GM18505 (cell line): ENCODE data around the gene DIAPH3.

Source experiments
- ATAC-seq: cut with Tn5 transposase; IDR thresholded peaks from one replicate; pipeline ENCODE4 v1.9.1; 2021; ENCODE audit not compliant: unreplicated experiment
- POLR2A ChIP-seq: IDR thresholded peaks from 4 replicates; pipeline ENCODE4 v1.6.1; 2011; ENCODE audit warnings: borderline replicate concordance; ENCODE audit not compliant: insufficient read depth, insufficient read length; ENCODE audit errors: extremely low read depth

The DIAPH3 gene

DNA sequence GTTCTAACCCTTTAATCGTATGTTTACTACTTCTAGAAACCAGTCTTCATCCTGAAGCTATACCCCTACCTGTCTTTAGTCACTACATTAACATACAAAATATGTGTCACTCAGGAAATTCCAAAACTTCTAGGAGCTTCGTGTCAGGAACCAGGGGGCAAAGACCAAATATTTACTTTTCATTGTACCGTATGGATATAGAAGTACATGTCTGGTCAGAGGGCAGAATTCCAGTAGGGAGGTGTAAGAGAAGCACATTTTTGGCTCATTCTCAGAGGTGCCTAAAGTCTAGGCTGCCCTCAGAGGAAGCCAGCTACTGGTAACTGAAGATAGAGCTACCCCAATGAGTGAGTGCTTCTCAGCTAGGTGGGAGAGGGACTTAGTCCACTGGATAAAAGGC, 320.7 kb downstream of the DIAPH3 start:
- no peak for TF ChIP-seq POLR2A
- no peak for ATAC-seq

GRCh38 chr13:59842507-59842906, 321.2 kb downstream of the DIAPH3 start:
- no peak for ATAC-seq
- no peak for TF ChIP-seq POLR2A

- ATAC-seq, result no peak
Observed at GRCh38 chr13:59839186-59839585, 324.5 kb downstream of the DIAPH3 start.

DNA sequence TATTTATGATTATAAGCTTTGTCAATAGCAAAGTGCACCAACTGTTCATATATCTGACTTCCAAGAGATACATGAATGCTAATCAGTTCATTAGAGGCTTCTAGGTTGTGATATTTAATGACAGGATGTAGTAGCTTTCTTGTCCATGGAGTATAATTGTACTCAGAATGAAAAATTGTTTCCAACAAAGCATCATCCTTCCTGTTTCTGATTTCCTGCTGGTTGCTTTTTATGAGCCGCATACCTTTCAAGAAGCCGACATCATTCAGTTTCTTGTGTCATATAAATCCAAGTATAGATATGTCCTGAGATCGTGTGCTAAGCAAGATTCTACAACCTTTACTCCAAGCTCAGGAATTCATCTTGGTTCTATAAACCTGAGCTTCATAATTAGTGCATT, 326.6 kb downstream of the DIAPH3 start:
- ATAC-seq, result no peak
- no peak for TF ChIP-seq POLR2A

More at GRCh38 chr13:59839186-59839585, 324.5 kb downstream of the DIAPH3 start:
- TF ChIP-seq POLR2A, result no peak

- no peak for ATAC-seq
- no peak for TF ChIP-seq POLR2A
Observed at GRCh38 chr13:59835569-59835968, 328.2 kb downstream of the DIAPH3 start.

- ATAC-seq, result no peak
- TF ChIP-seq POLR2A, result no peak
Observed at GRCh38 chr13:59834801-59835200, 328.9 kb downstream of the DIAPH3 start.

GRCh38 chr13:59829690-59830089, 334.0 kb downstream of the DIAPH3 start:
- ATAC-seq, result no peak
- TF ChIP-seq POLR2A, result no peak

GRCh38 chr13:59823486-59823885, 340.2 kb downstream of the DIAPH3 start:
- ATAC-seq, result no peak
- no peak for TF ChIP-seq POLR2A

DNA sequence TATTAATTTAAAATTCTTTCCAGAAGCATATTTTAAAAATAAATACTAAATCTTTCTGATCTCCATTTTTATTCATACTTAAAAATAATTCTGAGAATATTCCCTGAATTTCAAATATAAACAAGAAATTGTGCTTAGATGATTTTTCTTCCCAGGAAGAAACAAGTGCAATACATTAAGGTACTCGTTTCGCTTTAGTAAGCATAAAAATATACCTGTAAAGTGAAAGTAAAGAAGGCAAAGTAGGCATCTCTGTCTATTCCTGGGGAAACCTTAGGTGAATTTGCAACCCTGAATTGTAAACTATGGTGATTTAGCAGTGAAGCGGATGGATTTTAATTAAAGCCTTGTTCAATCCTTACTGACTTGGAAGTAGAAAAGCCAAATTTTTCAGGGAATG, 354.2 kb downstream of the DIAPH3 start:
- no peak for ATAC-seq
- TF ChIP-seq POLR2A, result no peak

DNA sequence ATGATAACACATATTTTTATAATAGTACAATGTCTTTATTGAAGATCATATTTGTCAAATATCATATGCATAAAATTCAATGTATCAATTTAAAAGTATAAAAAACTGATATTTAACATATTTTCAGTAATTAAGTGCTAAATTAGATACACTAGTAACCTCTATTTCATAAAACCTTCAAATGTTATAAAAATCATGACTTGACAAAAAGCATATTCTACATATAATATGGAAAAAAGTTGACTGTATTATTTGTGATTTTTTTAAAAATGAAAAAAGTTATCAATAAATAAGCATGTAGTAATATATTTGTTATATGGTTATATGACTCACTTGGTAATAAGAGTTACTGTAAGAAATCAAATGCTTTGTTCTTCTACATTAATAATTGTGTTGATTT, 356.9 kb downstream of the DIAPH3 start:
- no peak for ATAC-seq

GRCh38 chr13:59801107-59801880, 362.4 kb downstream of the DIAPH3 start:
- no peak for ATAC-seq
- TF ChIP-seq POLR2A, result no peak

More for the DNA sequence above, 356.9 kb downstream of the DIAPH3 start:
- no peak for TF ChIP-seq POLR2A

GRCh38 chr13:59793107-59793506, 370.6 kb downstream of the DIAPH3 start:
- TF ChIP-seq POLR2A, result no peak
- no peak for ATAC-seq

GRCh38 chr13:59790626-59791025, 373.1 kb downstream of the DIAPH3 start:
- TF ChIP-seq POLR2A, result no peak
- ATAC-seq, result no peak

DNA sequence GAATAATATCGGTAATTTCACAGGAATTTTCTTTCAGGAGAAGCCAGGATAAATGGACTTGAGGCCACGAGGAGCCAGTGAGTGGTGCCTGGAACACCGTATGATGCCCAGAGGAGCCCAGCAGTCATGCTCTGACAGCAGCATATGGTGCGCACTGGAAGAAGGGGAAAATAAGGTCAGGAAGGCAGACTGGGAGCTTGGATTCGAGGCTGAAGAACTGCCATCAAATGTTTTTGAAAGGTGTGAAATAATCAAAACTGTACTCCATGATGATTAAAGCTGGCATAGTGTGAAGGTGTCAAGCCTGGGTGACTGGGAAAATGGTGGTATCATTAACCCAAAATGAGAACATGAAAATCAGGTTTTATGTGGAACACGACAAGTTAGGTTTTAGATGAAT, 374.2 kb downstream of the DIAPH3 start:
- ATAC-seq, result no peak
- no peak for TF ChIP-seq POLR2A
